Smooth muscle cell (in vitro differentiated cells): ENCODE data around the gene INAFM2. TPM values are rescaled to one million over a fixed set of nuclear protein-coding genes. Genes with fewer than 3 reads are reported as not detected.

Experiments used
- DNase-seq: peaks from one replicate; lab custom pipeline; 2025; ENCODE audit not compliant: unreplicated experiment; lab: John Stamatoyannopoulos, UW
- H2AFZ ChIP-seq: fragments of 200-600 bp; sonication (generic); 2 replicates; pipeline ENCODE4 v1.6.0; 2016; ENCODE audit warnings: antibody characterized with exemption, low read depth, mild to moderate bottlenecking
- H3F3A ChIP-seq: fragments of 200-600 bp; sonication (generic); 2 replicates; pipeline ENCODE4 v1.6.0; 2017; ENCODE audit warnings: antibody characterized with exemption, low read depth
- H3K27ac ChIP-seq: fragments of 200-600 bp; sonication (generic); 2 replicates; pipeline ENCODE4 v1.5.1; 2016; ENCODE audit warnings: low read depth, mild to moderate bottlenecking
- H3K27me3 ChIP-seq: fragments of 200-600 bp; sonication (generic); 2 replicates; pipeline ENCODE4 v1.6.1; 2016; ENCODE audit warnings: low read depth, mild to moderate bottlenecking
- H3K36me3 ChIP-seq: fragments of 200-600 bp; sonication (generic); 2 replicates; pipeline ENCODE4 v1.5.1; 2016; ENCODE audit warnings: low read depth
- H3K4me1 ChIP-seq: fragments of 200-600 bp; sonication (generic); 2 replicates; pipeline ENCODE4 v1.5.1; 2016; ENCODE audit warnings: low read depth
- H3K4me2 ChIP-seq: fragments of 200-600 bp; sonication (generic); 2 replicates; pipeline ENCODE4 v1.6.0; 2016; ENCODE audit warnings: mild to moderate bottlenecking
- H3K4me3 ChIP-seq: fragments of 200-600 bp; sonication (generic); 2 replicates; pipeline ENCODE4 v1.5.1; 2016; ENCODE audit warnings: mild to moderate bottlenecking
- H3K79me2 ChIP-seq: fragments of 200-600 bp; sonication (generic); 2 replicates; pipeline ENCODE4 v1.6.0; 2016; ENCODE audit warnings: low read depth, mild to moderate bottlenecking
- H3K9ac ChIP-seq: fragments of 200-600 bp; sonication (generic); 2 replicates; pipeline ENCODE4 v1.6.0; 2016; ENCODE audit warnings: low read depth
- H3K9me3 ChIP-seq: fragments of 200-600 bp; sonication (generic); replicated peaks from 2 replicates; pipeline ENCODE4 v1.5.1; 2016; ENCODE audit warnings: low read depth
- H4K20me1 ChIP-seq: fragments of 200-600 bp; sonication (generic); 2 replicates; pipeline ENCODE4 v1.6.0; 2016; ENCODE audit warnings: low read depth
- CTCF ChIP-seq: fragments of 200-600 bp; sonication (generic); IDR thresholded peaks from 2 replicates; pipeline ENCODE4 v1.5.1; 2017; ENCODE audit warnings: borderline replicate concordance, mild to moderate bottlenecking, antibody characterized with exemption; ENCODE audit not compliant: insufficient read depth, poor library complexity, severe bottlenecking
- WGBS: methylation state at CpG from one replicate; pipeline ENCODE4 v1.1.7; 2016; ENCODE audit warnings: low lambda C conversion rate; 5-methylcytosine and 5-hydroxymethylcytosine counted together
- polyA plus RNA-seq: library from polyadenylated mRNA; unstranded; fragments of >200 nt; fragmentation: Nextera tagmentation; extraction: Ambion mirVana; gene quantifications from 2 replicates; pipeline ENCODE4 v1.2.1, GENCODE V29; 2016
- total RNA-seq: library from RNA; depleted of rRNA; stranded (reverse); fragments of >200 nt; gene quantifications from 2 replicates; pipeline ENCODE4 v1.2.3, GENCODE V29; 2014

The INAFM2 gene
- total and polyA plus RNA-seq, 2 experiments from 2014 or later, result 23.9 to 28.1 TPM

GRCh38 chr15:40279437-40280141, 43.9 kb upstream of the INAFM2 start:
- Histone ChIP-seq H3K27ac (no peak overlapping the region), H3K36me3 (no peaks in the 10 kb centered on the region), H4K20me1 (no peaks in the 10 kb centered on the region), H3K79me2 (no peaks in the 10 kb centered on the region), H3K27me3 (peaks cover 64% of the 10 kb centered on the region), H3K9me3 (no peaks in the 10 kb centered on the region), H3K9ac (no peak overlapping the region), H3K4me2 (peak overlapping the region; percentile 58), H3K4me1 (peaks cover 20% of the 10 kb centered on the region), H3F3A (peaks cover 11% of the 10 kb centered on the region), H2AFZ (no peak overlapping the region), H3K4me3 (no peak overlapping the region)
- WGBS, result 6% methylated on average over 39 of the region's 40 CpGs
- peak; percentile 39 for DNase-seq
- peak; percentile 99 for TF ChIP-seq CTCF

DNA sequence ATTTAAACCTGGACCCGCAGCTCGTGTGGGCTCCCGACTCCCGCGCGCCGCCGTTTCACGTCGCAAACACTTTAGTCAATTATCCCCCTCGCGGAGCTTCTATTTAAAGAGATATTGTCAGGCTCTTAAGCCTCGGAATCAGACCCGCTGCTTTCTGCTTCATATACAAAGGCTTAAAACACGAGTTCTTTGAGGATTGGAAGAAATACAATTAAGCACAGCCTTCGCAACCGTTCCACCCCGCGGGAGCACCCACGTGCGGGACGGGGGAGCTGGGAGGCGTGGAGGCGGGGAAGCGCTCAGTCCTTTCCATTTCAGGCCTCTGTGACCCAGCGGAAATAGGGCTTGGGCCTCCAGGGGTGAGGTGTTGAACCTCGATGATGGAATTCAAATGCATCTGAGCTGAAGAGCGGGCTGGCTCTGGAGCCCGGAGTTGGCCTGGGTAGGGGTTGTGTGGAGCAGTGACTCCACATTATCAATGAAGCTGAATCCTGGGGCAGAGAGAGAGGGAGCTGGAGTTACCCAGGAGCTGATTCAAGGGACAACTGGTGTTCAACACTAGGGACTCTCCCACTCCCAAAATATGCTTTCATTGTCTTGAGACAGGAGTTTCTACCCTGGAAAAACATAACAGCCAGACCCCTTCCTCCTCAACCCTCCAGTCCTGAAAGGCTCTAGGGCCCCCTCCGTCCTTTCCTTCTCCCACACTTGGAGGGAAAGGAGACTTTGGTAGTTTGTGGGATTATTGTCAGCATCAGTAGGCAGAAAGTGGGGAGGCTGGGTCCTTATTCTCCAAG, 43.0 kb upstream of the INAFM2 start:
- H3K4me2 ChIP-seq, result peak overlapping the region; percentile 58
- peaks cover 23% of the 10 kb centered on the region for H3K4me1 ChIP-seq
- TF ChIP-seq CTCF, result no peak
- 16% methylated on average over 30 of the region's 30 CpGs for WGBS
- H4K20me1 ChIP-seq, result no peaks in the 10 kb centered on the region
- no peak overlapping the region for H3K9ac ChIP-seq
- H3K4me3 ChIP-seq, result no peak overlapping the region
- H3K9me3 ChIP-seq, result no peaks in the 10 kb centered on the region
- H3K27me3 ChIP-seq, result peaks cover 64% of the 10 kb centered on the region
- peaks cover 19% of the 10 kb centered on the region for H3F3A ChIP-seq
- H3K36me3 ChIP-seq, result no peaks in the 10 kb centered on the region
- H3K79me2 ChIP-seq, result no peaks in the 10 kb centered on the region
- no peak overlapping the region for H3K27ac ChIP-seq
- DNase-seq, result no peak
- H2AFZ ChIP-seq, result no peak overlapping the region

DNA sequence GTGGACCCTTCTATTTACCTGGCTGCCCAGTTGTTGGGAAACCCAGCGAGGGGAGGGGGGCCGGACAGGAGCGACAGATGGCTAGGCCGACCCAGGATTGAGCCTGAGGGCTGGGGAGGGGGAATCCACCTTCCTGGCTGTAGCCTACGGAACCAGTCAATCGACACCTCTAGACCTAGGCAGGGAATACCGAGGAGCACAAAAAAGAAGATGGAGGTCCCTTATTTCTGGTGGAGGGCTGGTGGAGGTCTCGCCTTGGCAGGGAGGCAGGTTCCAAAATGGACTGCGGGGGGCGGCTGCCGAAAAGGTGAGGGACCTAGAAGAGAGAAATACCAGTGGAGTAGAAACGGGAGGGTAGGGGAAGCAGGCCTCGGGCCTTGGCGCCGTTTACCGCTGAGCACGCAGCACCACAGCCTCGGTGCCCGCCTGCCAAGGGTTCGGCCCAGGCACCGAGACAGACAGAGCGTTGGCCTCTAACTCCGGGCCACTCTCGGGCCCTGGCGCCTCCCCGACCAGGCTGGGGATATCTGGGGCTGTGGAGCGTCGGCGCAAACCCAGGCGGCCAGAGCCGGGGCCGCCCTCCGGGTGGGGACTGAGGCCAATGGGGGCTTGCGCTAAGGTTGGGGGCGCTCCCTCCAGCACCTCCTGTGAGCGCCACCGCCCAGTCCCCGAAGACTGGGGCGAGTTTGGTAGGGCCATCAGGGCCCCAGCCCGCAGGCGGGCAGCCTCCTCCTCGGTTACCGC, 42.3 kb upstream of the INAFM2 start:
- H2AFZ ChIP-seq, result no peak overlapping the region
- H3K9me3 ChIP-seq, result no peaks in the 10 kb centered on the region
- DNase-seq, result no peak
- 16% methylated on average over 40 of the region's 43 CpGs for WGBS
- no peak overlapping the region for H3K9ac ChIP-seq
- no peaks in the 10 kb centered on the region for H4K20me1 ChIP-seq
- no peaks in the 10 kb centered on the region for H3K36me3 ChIP-seq
- no peak for TF ChIP-seq CTCF
- H3K4me1 ChIP-seq, result peaks cover 30% of the 10 kb centered on the region
- no peak overlapping the region for H3K27ac ChIP-seq
- no peak overlapping the region for H3K4me3 ChIP-seq
- H3K79me2 ChIP-seq, result no peaks in the 10 kb centered on the region
- peaks cover 23% of the 10 kb centered on the region for H3F3A ChIP-seq
- peak overlapping the region; percentile 83 for H3K4me2 ChIP-seq
- H3K27me3 ChIP-seq, result peaks cover 64% of the 10 kb centered on the region
